Endodermal cell (in vitro differentiated cells): ENCODE data around the gene JAKMIP1. TPM values are rescaled to one million over a fixed set of nuclear protein-coding genes. Genes with fewer than 3 reads are reported as not detected.

ENCODE experiments used
- DNase-seq: peaks from one replicate; pipeline ENCODE4 v3.0.0-alpha.2; 2017
- H3K27ac ChIP-seq: 2 replicates; pipeline ENCODE4 v1.5.1; 2013; ENCODE audit warnings: mild to moderate bottlenecking, low read depth, low read length, moderate library complexity
- H3K27me3 ChIP-seq: 2 replicates; pipeline ENCODE4 v1.6.1; 2013; ENCODE audit warnings: mild to moderate bottlenecking, low read length, moderate library complexity; ENCODE audit not compliant: insufficient read depth, control insufficient read depth, poor library complexity, severe bottlenecking
- H3K36me3 ChIP-seq: 2 replicates; pipeline ENCODE4 v1.7.0; 2013; ENCODE audit warnings: mild to moderate bottlenecking, low read length, moderate library complexity; ENCODE audit not compliant: control insufficient read depth, insufficient read depth
- H3K4me1 ChIP-seq: one replicate; pipeline ENCODE4 v1.7.0; 2013; ENCODE audit warnings: low read length; ENCODE audit not compliant: control insufficient read depth, insufficient read depth
- H3K4me3 ChIP-seq: 2 replicates; pipeline ENCODE4 v1.5.1; 2013; ENCODE audit warnings: mild to moderate bottlenecking, low read length, moderate library complexity
- H3K9ac ChIP-seq: 2 replicates; pipeline ENCODE4 v1.6.1; 2013; ENCODE audit warnings: mild to moderate bottlenecking, low read length, moderate library complexity; ENCODE audit not compliant: poor library complexity, severe bottlenecking; ENCODE audit errors: extremely low read depth
- H3K9me3 ChIP-seq: 2 replicates; pipeline ENCODE4 v1.6.1; 2013; ENCODE audit warnings: mild to moderate bottlenecking, low read length, moderate library complexity; ENCODE audit not compliant: control insufficient read depth
- H3K27ac Mint-ChIP-seq: 2 replicates; pipeline ENCODE4 v1.8.0; 2020; ENCODE audit warnings: mixed read lengths
- H3K27me3 Mint-ChIP-seq: 2 replicates; pipeline ENCODE4 v1.8.0; 2021; ENCODE audit warnings: mild to moderate bottlenecking, mixed read lengths; ENCODE audit not compliant: insufficient read depth
- H3K36me3 Mint-ChIP-seq: 2 replicates; pipeline ENCODE4 v1.8.0; 2020; ENCODE audit warnings: low read depth, mixed read lengths
- H3K4me1 Mint-ChIP-seq: 2 replicates; pipeline ENCODE4 v1.8.0; 2020; ENCODE audit warnings: mixed read lengths
- H3K4me3 Mint-ChIP-seq: 2 replicates; pipeline ENCODE4 v1.8.0; 2020; ENCODE audit warnings: mild to moderate bottlenecking, moderate library complexity, mixed read lengths
- H3K9me3 Mint-ChIP-seq: 2 replicates; pipeline ENCODE4 v1.8.0; 2020; ENCODE audit warnings: mild to moderate bottlenecking, mixed read lengths
- WGBS, 2 experiments: methylation state at CpG; one replicate each; pipeline versions ENCODE4 v1.1.5 to v1.1.7; 2013; ENCODE audit warnings: missing lambda C conversion rate in 2 of 2, mixed read lengths in 1 of 2; ENCODE audit not compliant: insufficient coverage in 1 of 2, insufficient read length in 1 of 2; 5-methylcytosine and 5-hydroxymethylcytosine counted together
- total RNA-seq, 2 donors: library from RNA; stranded (reverse); fragmentation: NEBNext Ultra II Directional in 1 of 2; extraction: Animal tissue kit (Norgen Biotek cat#: 25700) in 1 of 2; gene quantifications; 2 replicates in 1 of 2; 3 replicates in 1 of 2; pipeline ENCODE4 v1.2.1, GENCODE V29; 2021
- TF ChIP-seq, protein P1 (sequence below): fragments of 200-600 bp; sonication (generic); conservative IDR thresholded peaks from 2 replicates; pipeline ENCODE4 v1.5.0; 2021; ENCODE audit warnings: antibody characterized with exemption, mild to moderate bottlenecking

Gene JAKMIP1
- total RNA-seq, 2 donors from 2014 or later: 10.4 to 11.2 TPM

- H3K36me3 ChIP-seq: no peaks in the 10 kb centered on the region
- DNase-seq: no peak
- Mint-ChIP-seq H3K27ac (no peak overlapping the region), H3K27me3 (peaks cover 23% of the 10 kb centered on the region), H3K9me3 (no peaks in the 10 kb centered on the region), H3K4me3 (no peak overlapping the region), H3K4me1 (no peaks in the 10 kb centered on the region), H3K36me3 (peaks cover 2% of the 10 kb centered on the region)
- H3K27me3 ChIP-seq: peaks cover 13% of the 10 kb centered on the region
- TF ChIP-seq, protein P1, sequence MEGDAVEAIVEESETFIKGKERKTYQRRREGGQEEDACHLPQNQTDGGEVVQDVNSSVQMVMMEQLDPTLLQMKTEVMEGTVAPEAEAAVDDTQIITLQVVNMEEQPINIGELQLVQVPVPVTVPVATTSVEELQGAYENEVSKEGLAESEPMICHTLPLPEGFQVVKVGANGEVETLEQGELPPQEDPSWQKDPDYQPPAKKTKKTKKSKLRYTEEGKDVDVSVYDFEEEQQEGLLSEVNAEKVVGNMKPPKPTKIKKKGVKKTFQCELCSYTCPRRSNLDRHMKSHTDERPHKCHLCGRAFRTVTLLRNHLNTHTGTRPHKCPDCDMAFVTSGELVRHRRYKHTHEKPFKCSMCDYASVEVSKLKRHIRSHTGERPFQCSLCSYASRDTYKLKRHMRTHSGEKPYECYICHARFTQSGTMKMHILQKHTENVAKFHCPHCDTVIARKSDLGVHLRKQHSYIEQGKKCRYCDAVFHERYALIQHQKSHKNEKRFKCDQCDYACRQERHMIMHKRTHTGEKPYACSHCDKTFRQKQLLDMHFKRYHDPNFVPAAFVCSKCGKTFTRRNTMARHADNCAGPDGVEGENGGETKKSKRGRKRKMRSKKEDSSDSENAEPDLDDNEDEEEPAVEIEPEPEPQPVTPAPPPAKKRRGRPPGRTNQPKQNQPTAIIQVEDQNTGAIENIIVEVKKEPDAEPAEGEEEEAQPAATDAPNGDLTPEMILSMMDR: no peak
- no peak overlapping the region for H3K27ac ChIP-seq
- H3K4me3 ChIP-seq: no peak overlapping the region
- H3K9ac ChIP-seq: no peak overlapping the region
- whole genome bisulfite sequencing, 2 experiments: 78 to 100% methylated on average over 2 to 3 of the region's 3 CpGs
- H3K4me1 ChIP-seq: no peaks in the 10 kb centered on the region
- H3K9me3 ChIP-seq: no peaks in the 10 kb centered on the region
Measured at GRCh38 chr4:6002926-6003325, 197.4 kb downstream of the JAKMIP1 start.

DNA sequence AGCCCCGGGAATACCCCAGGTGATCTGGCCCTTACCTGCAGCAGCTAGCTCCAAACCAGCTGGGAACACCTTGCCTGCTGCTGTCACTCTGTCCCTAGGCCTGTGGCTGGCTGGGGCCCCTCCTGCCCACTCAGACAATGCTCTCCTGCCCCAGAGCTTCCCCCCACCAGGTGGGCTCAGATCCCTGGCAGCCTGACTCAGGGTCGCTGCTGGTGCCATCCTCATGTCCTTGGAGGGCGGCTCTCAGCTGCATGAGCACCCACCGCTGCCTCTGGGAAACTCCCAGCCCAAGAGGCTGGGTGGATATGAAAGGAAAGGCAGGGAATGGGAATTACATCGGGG is 197.9 kb downstream of the JAKMIP1 start:
- 87% methylated on average over 5 of the region's 5 CpGs; no CpG with 5 or more reads in 1 of the 2 experiments for WGBS, 2 experiments
- H3K27ac Mint-ChIP-seq: no peak overlapping the region
- H3K9me3 ChIP-seq: no peaks in the 10 kb centered on the region
- H3K9ac ChIP-seq: no peak overlapping the region
- TF ChIP-seq, protein P1: no peak
- H3K9me3 Mint-ChIP-seq: no peaks in the 10 kb centered on the region
- no peaks in the 10 kb centered on the region for H3K36me3 ChIP-seq
- H3K4me1 Mint-ChIP-seq: no peaks in the 10 kb centered on the region
- DNase-seq: no peak
- peaks cover 10% of the 10 kb centered on the region for H3K27me3 ChIP-seq
- H3K4me1 ChIP-seq: no peaks in the 10 kb centered on the region
- no peak overlapping the region for H3K27ac ChIP-seq
- peaks cover 2% of the 10 kb centered on the region for H3K36me3 Mint-ChIP-seq
- no peak overlapping the region for H3K4me3 ChIP-seq
- H3K27me3 Mint-ChIP-seq: peaks cover 18% of the 10 kb centered on the region
- H3K4me3 Mint-ChIP-seq: no peak overlapping the region

GRCh38 chr4:6001680-6002491 is 198.5 kb downstream of the JAKMIP1 start:
- Histone ChIP-seq H3K4me1 (no peaks in the 10 kb centered on the region), H3K36me3 (no peaks in the 10 kb centered on the region), H3K9ac (no peak overlapping the region), H3K27ac (no peak overlapping the region), H3K27me3 (peaks cover 4% of the 10 kb centered on the region), H3K9me3 (no peaks in the 10 kb centered on the region), H3K4me3 (no peak overlapping the region)
- Mint-ChIP-seq H3K36me3 (peaks cover under 1% of the 10 kb centered on the region), H3K27me3 (peaks cover 12% of the 10 kb centered on the region), H3K9me3 (no peaks in the 10 kb centered on the region), H3K27ac (no peak overlapping the region), H3K4me1 (no peaks in the 10 kb centered on the region), H3K4me3 (no peak overlapping the region)
- 88 to 93% methylated on average over 5 to 6 of the region's 6 CpGs for WGBS, 2 experiments
- TF ChIP-seq, protein P1: no peak
- DNase-seq: peak; percentile 38
